Pancreas (tissue), 10 donors: Measurements from ENCODE around the gene PTMA. TPM values are rescaled to one million over a fixed set of nuclear protein-coding genes. Genes with fewer than 3 reads are reported as not detected.

Source experiments
- ATAC-seq, 4 donors: fragments of 200-7000 bp; cut with Tn5 transposase; one replicate each; pipeline versions ENCODE4 v1.8.0 to v1.9.1; 2020; ENCODE audit warnings: mild to moderate bottlenecking in 4 of 4, moderate library complexity in 4 of 4
- DNase-seq, 6 donors: peaks; one replicate each; pipeline ENCODE4 v3.0.0-alpha.2; 2020
- FAIRE-seq: peaks from 2 replicates; lab custom pipeline; 2012; peaks lifted over from hg19 to GRCh38; lab: Jason Lieb, UNC
- H3K27ac ChIP-seq, 4 donors: fragments of 200-600 bp; sonication (generic); 1 replicate in 3 of 4; 2 replicates in 1 of 4; pipeline versions ENCODE4 v1.5.0 to v1.8.0; 2020
- H3K27me3 ChIP-seq, 4 donors: fragments of 200-600 bp; one replicate each; pipeline ENCODE4 v1.8.0; 2021
- H3K36me3 ChIP-seq, 3 donors: fragments of 200-600 bp; sonication (generic) in 1 of 3; one replicate each; pipeline versions ENCODE4 v1.5.0 to v1.8.0; 2020 to 2021
- H3K4me1 ChIP-seq, 3 donors: fragments of 200-600 bp; one replicate each; pipeline ENCODE4 v1.8.0; 2021
- H3K4me3 ChIP-seq, 4 donors: fragments of 200-600 bp; sonication (generic) in 2 of 4; one replicate each; pipeline versions ENCODE4 v1.5.0 to v1.8.0; 2020 to 2021
- H3K9me3 ChIP-seq, 4 donors: fragments of 200-600 bp; one replicate each; pipeline ENCODE4 v1.8.0; 2021
- CTCF ChIP-seq, 4 donors: fragments of 200-600 bp; sonication (generic) in 3 of 4; IDR thresholded peaks; one replicate each; pipeline versions ENCODE4 v1.5.0 to v1.8.0; 2021; ENCODE audit warnings: antibody characterized with exemption in 4 of 4
- WGBS, 2 donors: extraction: QIAGEN DNeasy Blood & Tissue Kit; methylation state at CpG; one replicate each; pipeline ENCODE4 v1.1.7; 2013; 5-methylcytosine and 5-hydroxymethylcytosine counted together
- intact Hi-C, 3 donors: fragments of 100-400 bp; cut with DNase I; formaldehyde crosslinking; loops; one replicate each; pipeline versions ENCODE4 v1.11.1 to v1.14.2; 2022
- polyA plus RNA-seq, 2 donors: library from polyadenylated mRNA; stranded (reverse); fragments of 200-250 nt; gene quantifications; one replicate each; pipeline ENCODE4 v1.2.3, GENCODE V29; 2013
- total RNA-seq, 6 donors: library from RNA; stranded (reverse); fragmentation: NEBNext Ultra II Directional in 4 of 6; extraction: Animal tissue kit (Norgen Biotek cat#: 25700) in 4 of 6; gene quantifications; one replicate each; pipeline versions ENCODE4 v1.2.1 to v1.2.4, GENCODE V29; 2021 to 2023
- donor health status: healthy with polysubstance abuse.
- donor health status: DM: no; HTN: no; CAD: no; lungs with moderate emphysema.
- donor health status: DM: no; HTN: no; CAD: no.
- donor health status: control.
- donor health status: control.
- donor health status: Bipolar disorder and iron deficiency.
- donor health status: DM: yes; HTN: yes; CAD: no.
- donor health status: DM: no; HTN: no; CAD: no.
- donor health status: DM: no; HTN: no; CAD: no.
- donor health status: DM: yes; HTN: yes; CAD: no.

Gene PTMA
- total and polyA plus RNA-seq, 8 donors: 319 to 751 (median 531) TPM

- 1% methylated on average over 66 of the region's 66 CpGs for WGBS, 2 donors
- intact Hi-C loops: no loop called here
- peak; percentile 98 to 99 (median 98) for DNase-seq
- Histone ChIP-seq H3K27ac (peak overlapping the region; percentile 99 to 100 (median 100)), H3K9me3 (no peaks in the 10 kb centered on the region), H3K27me3 (no peaks in the 10 kb centered on the region), H3K4me1 (peaks cover 12 to 25% (median 15%) of the 10 kb centered on the region in 3 donors), H3K36me3 (peaks cover under 1 to 4% (median 3%) of the 10 kb centered on the region in 3 donors), H3K4me3 (peak overlapping the region; percentile 47 to 88 (median 79))
- peak; percentile 51 to 75 (median 68) for ATAC-seq
- peak; percentile 59 to 88 (median 78) for TF ChIP-seq CTCF (IDR thresholded peaks at IDR 0.05)
- no peak for FAIRE-seq
Observed at GRCh38 chr2:231706731-231707624, 1.3 kb upstream of the PTMA start.

- intact Hi-C loops: no loop called here
- no peak for TF ChIP-seq CTCF (IDR thresholded peaks at IDR 0.05)
- Histone ChIP-seq H3K36me3 (peaks cover 6 to 10% (median 9%) of the 10 kb centered on the region in 3 donors), H3K4me1 (peaks cover 10 to 25% (median 14%) of the 10 kb centered on the region in 3 donors), H3K27ac (peak overlapping the region; percentile 99 to 100 (median 100)), H3K27me3 (no peaks in the 10 kb centered on the region), H3K9me3 (no peaks in the 10 kb centered on the region), H3K4me3 (peak overlapping the region; percentile 18 to 88 (median 57))
- ATAC-seq: peak in 3 of 4 donors; percentile 0
- FAIRE-seq: no peak
- WGBS, 2 donors: 1 to 3% methylated on average over 25 to 30 of the region's 30 CpGs
- no peak for DNase-seq
Observed at GRCh38 chr2:231707625-231707926, 749 bp upstream of the PTMA start.

- ATAC-seq (peak in 2 of 4 donors; percentile 0), FAIRE-seq (no peak), DNase-seq (peak; percentile 60 to 90 (median 75))
- Histone ChIP-seq H3K4me3 (peak overlapping the region; percentile 88 to 100 (median 96)), H3K36me3 (peaks cover 6 to 17% (median 10%) of the 10 kb centered on the region in 3 donors), H3K27me3 (no peaks in the 10 kb centered on the region), H3K27ac (peak overlapping the region; percentile 96 to 100 (median 98)), H3K9me3 (no peaks in the 10 kb centered on the region), H3K4me1 (peaks cover 10 to 20% (median 14%) of the 10 kb centered on the region in 3 donors)
- intact Hi-C loops: no loop called here
- no peak for TF ChIP-seq CTCF (IDR thresholded peaks at IDR 0.05)
- WGBS, 2 donors: 0% methylated on average over 91 to 118 of the region's 118 CpGs
Observed at GRCh38 chr2:231708773-231709635, 679 bp downstream of the PTMA start.

GRCh38 chr2:231709636-231709980, 1.3 kb downstream of the PTMA start:
- peak overlapping the region; percentile 96 to 100 (median 98) for H3K27ac ChIP-seq
- peak; percentile 56 to 87 (median 76) for DNase-seq
- ATAC-seq: peak in 2 of 4 donors; percentile 0
- H3K36me3 ChIP-seq: peaks cover 6 to 17% (median 10%) of the 10 kb centered on the region in 3 donors
- H3K27me3 ChIP-seq: no peaks in the 10 kb centered on the region
- no peak for FAIRE-seq
- intact Hi-C loops: no loop called here
- no peaks in the 10 kb centered on the region for H3K9me3 ChIP-seq
- TF ChIP-seq CTCF (IDR thresholded peaks at IDR 0.05): no peak
- peaks cover 10 to 20% (median 14%) of the 10 kb centered on the region in 3 donors for H3K4me1 ChIP-seq
- H3K4me3 ChIP-seq: peak overlapping the region; percentile 88 to 100 (median 96)
- 0 to 1% methylated on average over 22 to 33 of the region's 33 CpGs for WGBS, 2 donors
